Inferior parietal cortex (tissue), 1 donor: Measurements from ENCODE around the gene PCBP2.
"Not testable (repeated sequence)": the region's sequence is repeated elsewhere in the genome, so short reads cannot be mapped to it uniquely, and the experiment has no call there.

Experiments used
- DNase-seq: peaks from one replicate; pipeline ENCODE4 v3.0.0-alpha.2; 2016; ENCODE audit errors: extremely low spot score

PCBP2 gene

GRCh38 chr12:53441040-53441833 is 10.7 kb upstream of the PCBP2 start, which contains the start of gene PRR13:
PRR13 (plus strand) TSS chr12:53441734; CDS start chr12:53442715, 981 bp downstream.
- peak; percentile 99 for DNase-seq

GRCh38 chr12:53443955-53444354 is 7.9 kb upstream of the PCBP2 start:
- DNase-seq: no peak

- not testable (repeated sequence) for DNase-seq
Measured at GRCh38 chr12:53444593-53445325, 7.1 kb upstream of the PCBP2 start.

GRCh38 chr12:53450936-53451335 is 966 bp upstream of the PCBP2 start:
- no peak for DNase-seq

GRCh38 chr12:53452159-53453077 is 516 bp downstream of the PCBP2 start:
- DNase-seq: peak; percentile 75

GRCh38 chr12:53453953-53454640 is 2.2 kb downstream of the PCBP2 start:
- no peak for DNase-seq

GRCh38 chr12:53454707-53455106 is 2.8 kb downstream of the PCBP2 start:
- no peak for DNase-seq

- no peak for DNase-seq
Measured at GRCh38 chr12:53456654-53457366, 4.9 kb downstream of the PCBP2 start.

GRCh38 chr12:53459097-53459496 is 7.2 kb downstream of the PCBP2 start:
- DNase-seq: no peak

- no peak for DNase-seq
Measured at GRCh38 chr12:53461059-53461458, 9.2 kb downstream of the PCBP2 start.

- DNase-seq: no peak
Measured at GRCh38 chr12:53461591-53461990, 9.7 kb downstream of the PCBP2 start.

GRCh38 chr12:53462935-53463334 is 11.0 kb downstream of the PCBP2 start:
- no peak for DNase-seq

GRCh38 chr12:53463802-53464560 is 12.1 kb downstream of the PCBP2 start:
- no peak for DNase-seq

GRCh38 chr12:53464685-53465418 is 12.9 kb downstream of the PCBP2 start:
- DNase-seq: no peak

GRCh38 chr12:53465679-53466078 is 13.8 kb downstream of the PCBP2 start:
- no peak for DNase-seq

GRCh38 chr12:53466640-53467039 is 14.7 kb downstream of the PCBP2 start:
- no peak for DNase-seq

- DNase-seq: no peak
Measured at GRCh38 chr12:53467082-53467481, 15.2 kb downstream of the PCBP2 start.

GRCh38 chr12:53467880-53468279 is 16.0 kb downstream of the PCBP2 start:
- no peak for DNase-seq

GRCh38 chr12:53468282-53468681 is 16.4 kb downstream of the PCBP2 start:
- no peak for DNase-seq
